Ectodermal cell (in vitro differentiated cells): ENCODE results near the gene TSGA10.
"Not testable (repeated sequence)": the region's sequence is repeated elsewhere in the genome, so short reads cannot be mapped to it uniquely, and the experiment has no call there.

Experiments used
- H3K27ac ChIP-seq: 2 replicates; pipeline ENCODE4 v1.7.0; 2013; ENCODE audit warnings: mild to moderate bottlenecking, low read depth, low read length; ENCODE audit not compliant: insufficient read depth, poor library complexity, severe bottlenecking
- H3K27me3 ChIP-seq: 2 replicates; pipeline ENCODE4 v1.7.0; 2013; ENCODE audit warnings: mild to moderate bottlenecking, low read length; ENCODE audit not compliant: insufficient read depth, control insufficient read depth, poor library complexity, severe bottlenecking
- H3K36me3 ChIP-seq: one replicate; pipeline ENCODE4 v1.7.0; 2013; ENCODE audit warnings: low read length; ENCODE audit not compliant: control insufficient read depth, insufficient read depth
- H3K4me1 ChIP-seq: one replicate; pipeline ENCODE4 v1.7.0; 2013; ENCODE audit warnings: low read length; ENCODE audit not compliant: control insufficient read depth, insufficient read depth
- H3K4me3 ChIP-seq: 2 replicates; pipeline ENCODE4 v1.7.0; 2013; ENCODE audit warnings: low read depth, low read length, control low read depth; ENCODE audit not compliant: insufficient read depth
- H3K9me3 ChIP-seq: 2 replicates; pipeline ENCODE4 v1.7.0; 2013; ENCODE audit warnings: mild to moderate bottlenecking, low read length, moderate library complexity; ENCODE audit not compliant: control insufficient read depth
- WGBS, 2 experiments: methylation state at CpG; one replicate each; pipeline ENCODE4 v1.1.7; 2013; ENCODE audit warnings: missing lambda C conversion rate in 2 of 2; 5-methylcytosine and 5-hydroxymethylcytosine counted together

Gene TSGA10

DNA sequence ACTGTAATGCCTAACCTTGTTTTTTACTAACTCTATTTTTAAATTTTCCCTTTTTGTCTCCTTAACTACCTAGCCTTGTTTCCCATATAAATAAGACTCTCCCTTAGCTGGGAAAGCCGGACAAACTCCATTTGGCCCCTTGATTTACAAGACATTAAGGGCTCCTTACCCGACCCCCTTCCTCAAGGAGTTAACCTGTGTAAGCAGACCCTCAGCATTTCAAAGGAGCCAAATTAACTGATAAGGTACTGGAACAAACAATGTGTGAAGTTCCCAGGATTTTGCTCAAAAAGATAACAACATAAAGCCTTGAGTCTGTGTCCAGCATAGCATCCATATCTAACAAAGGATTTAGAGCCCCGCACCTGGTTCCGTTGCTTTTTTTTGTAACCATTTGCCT, 72.9 kb downstream of the TSGA10 start:
- Histone ChIP-seq H3K27ac (no peak overlapping the region), H3K4me3 (no peak overlapping the region), H3K36me3 (no peaks in the 10 kb centered on the region), H3K27me3 (no peaks in the 10 kb centered on the region), H3K4me1 (no peaks in the 10 kb centered on the region), H3K9me3 (no peaks in the 10 kb centered on the region)
- 48 to 58% methylated on average over 4 of the region's 4 CpGs for WGBS, 2 experiments

GRCh38 chr2:99079226-99079625, 75.5 kb downstream of the TSGA10 start:
- no peak overlapping the region for H3K27ac ChIP-seq
- H3K4me1 ChIP-seq: no peaks in the 10 kb centered on the region
- H3K4me3 ChIP-seq: no peak overlapping the region
- H3K36me3 ChIP-seq: no peaks in the 10 kb centered on the region
- WGBS, 2 experiments: 67 to 69% methylated on average over 1 to 2 of the region's 2 CpGs
- H3K9me3 ChIP-seq: no peaks in the 10 kb centered on the region
- H3K27me3 ChIP-seq: no peaks in the 10 kb centered on the region

- no peaks in the 10 kb centered on the region for H3K36me3 ChIP-seq
- WGBS, 2 experiments: 83 to 85% methylated on average over 1 of the region's 1 CpG
- H3K27me3 ChIP-seq: no peaks in the 10 kb centered on the region
- no peaks in the 10 kb centered on the region for H3K4me1 ChIP-seq
- H3K27ac ChIP-seq: no peak overlapping the region
- H3K9me3 ChIP-seq: no peaks in the 10 kb centered on the region
- no peak overlapping the region for H3K4me3 ChIP-seq
Measured at GRCh38 chr2:99072551-99072950, 82.2 kb downstream of the TSGA10 start.

- Histone ChIP-seq H3K4me1 (no peaks in the 10 kb centered on the region), H3K4me3 (no peak overlapping the region), H3K9me3 (no peaks in the 10 kb centered on the region), H3K27me3 (no peaks in the 10 kb centered on the region), H3K27ac (no peak overlapping the region), H3K36me3 (no peaks in the 10 kb centered on the region)
- 88 to 91% methylated on average over 3 of the region's 3 CpGs for WGBS, 2 experiments
Measured at GRCh38 chr2:99067871-99068625, 86.7 kb downstream of the TSGA10 start.

GRCh38 chr2:99066075-99066958, 88.4 kb downstream of the TSGA10 start:
- Histone ChIP-seq H3K4me3 (no peak overlapping the region), H3K9me3 (no peaks in the 10 kb centered on the region), H3K36me3 (no peaks in the 10 kb centered on the region), H3K27ac (no peak overlapping the region), H3K4me1 (no peaks in the 10 kb centered on the region), H3K27me3 (no peaks in the 10 kb centered on the region)
- 58 to 65% methylated on average over 2 to 3 of the region's 3 CpGs for WGBS, 2 experiments

DNA sequence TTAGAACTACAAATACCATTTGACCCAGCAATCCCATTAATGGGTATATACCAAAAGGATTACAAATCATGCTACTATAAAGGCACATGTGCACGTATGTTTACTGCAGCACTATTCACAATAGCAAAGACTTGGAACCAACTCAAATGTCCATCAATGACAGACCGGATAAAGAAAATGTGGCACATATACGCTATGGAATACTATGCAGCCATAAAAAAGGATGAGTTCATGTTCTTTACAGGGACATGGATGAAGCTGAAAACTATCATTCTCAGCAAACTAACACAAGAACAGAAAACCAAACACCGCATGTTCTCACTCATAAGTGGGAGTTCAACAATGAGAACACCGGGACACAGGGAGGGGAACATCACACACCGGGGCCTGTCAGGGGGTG, 105.6 kb downstream of the TSGA10 start:
- H3K36me3 ChIP-seq, H3K27me3 ChIP-seq, H3K9me3 ChIP-seq, H3K4me3 ChIP-seq, H3K4me1 ChIP-seq, H3K27ac ChIP-seq: not testable (repeated sequence)
- 89 to 93% methylated on average over 6 of the region's 6 CpGs for WGBS, 2 experiments

- H3K9me3 ChIP-seq, H3K4me3 ChIP-seq, H3K27me3 ChIP-seq, H3K27ac ChIP-seq, H3K36me3 ChIP-seq, H3K4me1 ChIP-seq: not testable (repeated sequence)
- WGBS, 2 experiments: 80 to 100% methylated on average over 1 to 2 of the region's 2 CpGs
Measured at GRCh38 chr2:99040736-99041300, 113.9 kb downstream of the TSGA10 start.

DNA sequence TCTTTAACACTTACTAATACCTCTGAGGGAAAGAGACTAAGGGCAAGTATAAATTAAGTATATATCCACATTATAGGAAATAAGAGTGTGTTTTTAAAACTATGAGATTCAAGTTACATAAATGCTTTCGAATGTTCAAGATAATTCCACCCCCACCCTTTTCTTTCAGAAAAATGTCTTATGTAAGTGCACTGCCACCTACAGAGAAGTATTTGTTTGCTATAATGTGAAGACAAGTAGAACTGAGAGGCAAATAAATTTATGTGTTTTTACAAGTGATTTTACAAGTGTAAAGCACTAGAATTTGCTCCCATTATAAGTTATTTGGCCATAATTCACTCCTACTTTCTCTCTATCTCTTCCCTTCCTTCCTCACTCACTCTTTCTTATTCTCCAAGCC, 118.8 kb downstream of the TSGA10 start:
- Histone ChIP-seq H3K4me1 (no peaks in the 10 kb centered on the region), H3K36me3 (no peaks in the 10 kb centered on the region), H3K27me3 (no peaks in the 10 kb centered on the region), H3K27ac (no peak overlapping the region), H3K4me3 (no peak overlapping the region), H3K9me3 (no peaks in the 10 kb centered on the region)
- WGBS, 2 experiments: no CpG with 5 or more reads among the region's 1 CpG

DNA sequence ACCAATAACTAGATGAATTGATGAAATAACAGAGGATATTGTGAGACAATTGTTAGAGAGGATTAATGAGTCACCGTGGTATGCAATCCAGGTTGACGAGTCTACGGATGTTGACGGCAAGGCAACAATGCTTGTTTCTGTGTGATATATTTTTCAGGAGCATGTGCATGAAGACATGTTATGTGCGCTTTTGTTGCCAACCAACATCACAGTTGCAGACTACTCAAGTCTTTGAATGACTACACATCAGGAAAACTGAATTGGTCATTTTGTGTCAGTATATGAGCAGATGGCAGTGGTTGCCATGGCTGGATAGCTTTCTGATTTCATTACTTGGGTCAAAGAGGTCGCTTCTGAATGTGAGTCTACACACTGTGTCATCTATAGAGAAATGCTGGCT, 122.0 kb downstream of the TSGA10 start:
- Histone ChIP-seq H3K4me1 (no peaks in the 10 kb centered on the region), H3K27me3 (no peaks in the 10 kb centered on the region), H3K9me3 (no peaks in the 10 kb centered on the region), H3K36me3 (no peaks in the 10 kb centered on the region), H3K27ac (no peak overlapping the region), H3K4me3 (no peak overlapping the region)
- 92 to 95% methylated on average over 6 of the region's 6 CpGs for WGBS, 2 experiments

GRCh38 chr2:99032001-99032400, 122.7 kb downstream of the TSGA10 start:
- H3K4me1 ChIP-seq: no peaks in the 10 kb centered on the region
- no peaks in the 10 kb centered on the region for H3K27me3 ChIP-seq
- no peaks in the 10 kb centered on the region for H3K36me3 ChIP-seq
- H3K4me3 ChIP-seq: no peak overlapping the region
- WGBS, 2 experiments: 90% methylated on average over 2 of the region's 2 CpGs
- H3K9me3 ChIP-seq: no peaks in the 10 kb centered on the region
- no peak overlapping the region for H3K27ac ChIP-seq
